Breast epithelium (tissue), 3 donors: Measurements from ENCODE around the gene CYP4B1.

ENCODE experiments used
- POLR2A ChIP-seq: fragments of 450-650 bp; IDR thresholded peaks from one replicate; pipeline ENCODE4 v1.6.1; 2016; ENCODE audit warnings: antibody characterized with exemption, mild to moderate bottlenecking, moderate library complexity
- POLR2AphosphoS5 ChIP-seq, 3 donors: sonication (generic); formaldehyde crosslinking; IDR thresholded peaks; one replicate each; pipeline ENCODE4 v1.6.1; 2017; ENCODE audit warnings: antibody characterized with exemption in 3 of 3
- TF ChIP-seq, protein P1 (sequence below), 3 donors: fragments of 450-650 bp; IDR thresholded peaks; one replicate each; pipeline ENCODE4 v1.5.1; 2016 to 2017; ENCODE audit warnings: antibody characterized with exemption in 3 of 3, mild to moderate bottlenecking in 3 of 3, moderate library complexity in 3 of 3

DNA sequence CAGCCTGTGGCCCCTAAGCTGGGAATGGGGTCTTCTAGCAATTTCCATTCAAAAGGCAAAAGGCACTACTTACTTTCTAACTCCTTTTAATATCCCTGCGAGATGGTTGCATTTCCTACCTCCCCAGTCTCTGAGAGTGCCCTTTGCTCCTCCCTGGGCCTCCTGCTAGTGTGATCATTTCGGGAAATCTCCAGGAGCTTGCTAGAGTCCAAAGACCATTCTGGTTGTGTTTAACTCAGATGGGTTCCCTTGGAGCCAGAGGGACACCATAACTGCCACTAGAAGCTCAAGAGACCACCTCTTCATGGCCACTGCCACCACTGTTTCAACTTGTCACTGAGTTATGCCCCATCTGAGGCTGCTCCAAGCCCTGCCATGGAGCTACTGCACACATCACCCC lies 34.4 kb upstream of the CYP4B1 start:
- TF ChIP-seq, protein P1, sequence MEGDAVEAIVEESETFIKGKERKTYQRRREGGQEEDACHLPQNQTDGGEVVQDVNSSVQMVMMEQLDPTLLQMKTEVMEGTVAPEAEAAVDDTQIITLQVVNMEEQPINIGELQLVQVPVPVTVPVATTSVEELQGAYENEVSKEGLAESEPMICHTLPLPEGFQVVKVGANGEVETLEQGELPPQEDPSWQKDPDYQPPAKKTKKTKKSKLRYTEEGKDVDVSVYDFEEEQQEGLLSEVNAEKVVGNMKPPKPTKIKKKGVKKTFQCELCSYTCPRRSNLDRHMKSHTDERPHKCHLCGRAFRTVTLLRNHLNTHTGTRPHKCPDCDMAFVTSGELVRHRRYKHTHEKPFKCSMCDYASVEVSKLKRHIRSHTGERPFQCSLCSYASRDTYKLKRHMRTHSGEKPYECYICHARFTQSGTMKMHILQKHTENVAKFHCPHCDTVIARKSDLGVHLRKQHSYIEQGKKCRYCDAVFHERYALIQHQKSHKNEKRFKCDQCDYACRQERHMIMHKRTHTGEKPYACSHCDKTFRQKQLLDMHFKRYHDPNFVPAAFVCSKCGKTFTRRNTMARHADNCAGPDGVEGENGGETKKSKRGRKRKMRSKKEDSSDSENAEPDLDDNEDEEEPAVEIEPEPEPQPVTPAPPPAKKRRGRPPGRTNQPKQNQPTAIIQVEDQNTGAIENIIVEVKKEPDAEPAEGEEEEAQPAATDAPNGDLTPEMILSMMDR (IDR thresholded peaks at IDR 0.05) = no peak
- no peak for TF ChIP-seq POLR2A
- no peak for TF ChIP-seq POLR2AphosphoS5 (IDR thresholded peaks at IDR 0.05)
